GM19239 (cell line): Measurements from ENCODE around the gene PLXNB2.

ENCODE experiments used
- DNase-seq: peaks from one replicate; pipeline ENCODE4 v3.0.0; 2011; ENCODE audit warnings: low spot score; ENCODE audit not compliant: insufficient read length
- FAIRE-seq: peaks from 2 replicates; lab custom pipeline; 2011; peaks lifted over from hg19 to GRCh38; lab: Jason Lieb, UNC

PLXNB2 gene

GRCh38 chr22:50312371-50312770 is 4.9 kb upstream of the PLXNB2 start:
- no peak for DNase-seq
- FAIRE-seq: no peak

- FAIRE-seq (no peak), DNase-seq (no peak)
These were observed 4.3 kb upstream of the PLXNB2 start for GRCh38 chr22:50311606-50312351.

- no peak for DNase-seq
These were observed 3.6 kb upstream of the PLXNB2 start for GRCh38 chr22:50310949-50311444.

GRCh38 chr22:50310031-50310722 is 2.7 kb upstream of the PLXNB2 start:
- FAIRE-seq (no peak), DNase-seq (no peak)

More at GRCh38 chr22:50310949-50311444, 3.6 kb upstream of the PLXNB2 start:
- FAIRE-seq: no peak

- no peak for FAIRE-seq
- DNase-seq: no peak
These were observed 2.1 kb upstream of the PLXNB2 start for GRCh38 chr22:50309601-50309991.

- no peak for DNase-seq
- FAIRE-seq: no peak
These were observed 1.6 kb upstream of the PLXNB2 start for GRCh38 chr22:50308986-50309600.

GRCh38 chr22:50308597-50308935 is 1.1 kb upstream of the PLXNB2 start:
- peak; percentile 73 for FAIRE-seq
- no peak for DNase-seq

GRCh38 chr22:50307890-50308596 is 597 bp upstream of the PLXNB2 start:
- FAIRE-seq (no peak), DNase-seq (no peak)

- DNase-seq (peak; percentile 76), FAIRE-seq (peak; percentile 58)
These were observed 1.4 kb downstream of the PLXNB2 start for GRCh38 chr22:50305923-50306566.

GRCh38 chr22:50305393-50305922 is 2.0 kb downstream of the PLXNB2 start:
- DNase-seq (no peak), FAIRE-seq (no peak)

- peak; percentile 23 for FAIRE-seq
- no peak for DNase-seq
These were observed 2.7 kb downstream of the PLXNB2 start for GRCh38 chr22:50304528-50305392.

GRCh38 chr22:50303848-50304527 is 3.5 kb downstream of the PLXNB2 start:
- FAIRE-seq (peak; percentile 79), DNase-seq (no peak)

GRCh38 chr22:50303515-50303847 is 4.0 kb downstream of the PLXNB2 start:
- DNase-seq: no peak
- FAIRE-seq: no peak

GRCh38 chr22:50302564-50302963 is 4.9 kb downstream of the PLXNB2 start:
- DNase-seq: no peak
- no peak for FAIRE-seq

GRCh38 chr22:50302041-50302541 is 5.4 kb downstream of the PLXNB2 start:
- DNase-seq (no peak), FAIRE-seq (no peak)

- no peak for DNase-seq
- no peak for FAIRE-seq
These were observed 5.9 kb downstream of the PLXNB2 start for GRCh38 chr22:50301581-50301991.

- no peak for DNase-seq
- FAIRE-seq: no peak
These were observed 6.7 kb downstream of the PLXNB2 start for GRCh38 chr22:50300620-50301257.
